ENCODE measurements around the gene CCDC138. TPM values are rescaled to one million over a fixed set of nuclear protein-coding genes. Genes with fewer than 3 reads are reported as not detected.

CCDC138 gene
- total RNA-seq, 1 experiment from 2014 or later: 4.3 TPM

DNA sequence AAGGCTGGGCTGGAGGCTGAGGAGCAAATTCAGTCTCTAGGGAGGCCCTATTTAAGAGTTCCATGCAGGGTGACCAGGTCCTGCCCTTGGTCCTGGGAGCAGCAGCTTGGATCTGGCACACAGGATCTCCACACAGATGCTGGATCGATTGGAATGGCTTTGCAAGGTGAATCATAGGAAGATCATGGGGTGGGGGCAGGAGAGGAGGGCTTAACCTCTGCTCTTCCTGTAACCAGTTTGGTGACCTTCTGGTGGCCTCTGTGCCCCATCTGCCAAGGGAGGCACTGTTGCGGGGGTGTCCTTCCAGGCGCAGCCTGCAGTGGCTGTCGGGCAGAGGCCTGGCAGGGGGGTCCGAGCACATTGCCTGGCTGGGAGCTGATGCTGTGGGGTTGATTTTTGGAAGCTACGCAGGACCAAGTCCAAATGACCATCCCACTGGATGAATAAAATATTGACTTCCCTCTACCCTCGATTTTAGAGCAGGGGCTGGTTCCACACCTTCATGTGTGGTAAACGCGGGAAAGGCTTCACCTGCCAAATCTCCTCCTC, 122.8 kb downstream of the CCDC138 start:
- Mint-ChIP-seq H3K36me3 (ENCODE audit: insufficient read depth, unreplicated experiment) (no peaks in the 10 kb centered on the region), H3K27ac (ENCODE audit: low read depth, unreplicated experiment) (no peak overlapping the region), H3K4me3 (ENCODE audit: unreplicated experiment) (no peak overlapping the region), H3K27me3 (ENCODE audit: insufficient read depth, unreplicated experiment) (peaks cover 13% of the 10 kb centered on the region), H3K4me1 (ENCODE audit: insufficient read depth, unreplicated experiment) (no peaks in the 10 kb centered on the region), H3K9me3 (ENCODE audit: unreplicated experiment) (no peaks in the 10 kb centered on the region)
- POLR2A ChIA-PET: no interaction called here
- DNase-seq (ENCODE audit: unreplicated experiment): no peak
- CTCF ChIA-PET: no interaction called here
- TF ChIP-seq, protein P1, sequence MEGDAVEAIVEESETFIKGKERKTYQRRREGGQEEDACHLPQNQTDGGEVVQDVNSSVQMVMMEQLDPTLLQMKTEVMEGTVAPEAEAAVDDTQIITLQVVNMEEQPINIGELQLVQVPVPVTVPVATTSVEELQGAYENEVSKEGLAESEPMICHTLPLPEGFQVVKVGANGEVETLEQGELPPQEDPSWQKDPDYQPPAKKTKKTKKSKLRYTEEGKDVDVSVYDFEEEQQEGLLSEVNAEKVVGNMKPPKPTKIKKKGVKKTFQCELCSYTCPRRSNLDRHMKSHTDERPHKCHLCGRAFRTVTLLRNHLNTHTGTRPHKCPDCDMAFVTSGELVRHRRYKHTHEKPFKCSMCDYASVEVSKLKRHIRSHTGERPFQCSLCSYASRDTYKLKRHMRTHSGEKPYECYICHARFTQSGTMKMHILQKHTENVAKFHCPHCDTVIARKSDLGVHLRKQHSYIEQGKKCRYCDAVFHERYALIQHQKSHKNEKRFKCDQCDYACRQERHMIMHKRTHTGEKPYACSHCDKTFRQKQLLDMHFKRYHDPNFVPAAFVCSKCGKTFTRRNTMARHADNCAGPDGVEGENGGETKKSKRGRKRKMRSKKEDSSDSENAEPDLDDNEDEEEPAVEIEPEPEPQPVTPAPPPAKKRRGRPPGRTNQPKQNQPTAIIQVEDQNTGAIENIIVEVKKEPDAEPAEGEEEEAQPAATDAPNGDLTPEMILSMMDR (IDR thresholded peaks at IDR 0.05; ENCODE audit: unreplicated experiment): no peak
- BruUV-seq (replicated peaks): no TSS peak
- intact Hi-C loops (cut with micrococcal nuclease): no loop called here

DNA sequence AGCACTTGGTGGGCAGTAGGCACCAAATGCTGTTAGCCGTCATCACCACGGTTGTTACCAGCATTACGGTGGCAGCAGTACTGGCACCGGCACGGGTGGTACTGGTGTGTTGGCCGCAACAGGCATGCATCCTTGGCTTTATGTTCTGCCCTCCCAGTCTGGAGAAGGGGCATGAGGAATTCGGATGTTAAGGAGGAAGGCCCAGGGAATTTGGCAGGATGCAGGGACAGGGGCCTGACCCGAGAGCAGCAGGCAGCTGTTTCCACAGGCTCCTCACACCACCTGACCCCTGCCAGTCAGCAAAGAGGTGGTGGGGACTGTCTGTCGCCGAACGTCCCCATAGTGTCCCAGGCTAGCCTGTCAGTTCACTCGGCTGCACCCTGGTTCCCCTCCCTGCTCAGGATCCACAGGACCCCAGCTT, 123.5 kb downstream of the CCDC138 start:
- no TSS peak for BruUV-seq (replicated peaks)
- H3K4me3 Mint-ChIP-seq (ENCODE audit: unreplicated experiment): no peak overlapping the region
- ChIA-PET POLR2A (no interaction called here), CTCF (no interaction called here)
- H3K36me3 Mint-ChIP-seq (ENCODE audit: insufficient read depth, unreplicated experiment): no peaks in the 10 kb centered on the region
- intact Hi-C loops (cut with micrococcal nuclease): no loop called here
- no peak for DNase-seq (ENCODE audit: unreplicated experiment)
- no peaks in the 10 kb centered on the region for H3K9me3 Mint-ChIP-seq (ENCODE audit: unreplicated experiment)
- H3K4me1 Mint-ChIP-seq (ENCODE audit: insufficient read depth, unreplicated experiment): no peaks in the 10 kb centered on the region
- TF ChIP-seq, protein P1 (IDR thresholded peaks at IDR 0.05; ENCODE audit: unreplicated experiment): no peak
- H3K27me3 Mint-ChIP-seq (ENCODE audit: insufficient read depth, unreplicated experiment): peaks cover 13% of the 10 kb centered on the region
- H3K27ac Mint-ChIP-seq (ENCODE audit: low read depth, unreplicated experiment): no peak overlapping the region

DNA sequence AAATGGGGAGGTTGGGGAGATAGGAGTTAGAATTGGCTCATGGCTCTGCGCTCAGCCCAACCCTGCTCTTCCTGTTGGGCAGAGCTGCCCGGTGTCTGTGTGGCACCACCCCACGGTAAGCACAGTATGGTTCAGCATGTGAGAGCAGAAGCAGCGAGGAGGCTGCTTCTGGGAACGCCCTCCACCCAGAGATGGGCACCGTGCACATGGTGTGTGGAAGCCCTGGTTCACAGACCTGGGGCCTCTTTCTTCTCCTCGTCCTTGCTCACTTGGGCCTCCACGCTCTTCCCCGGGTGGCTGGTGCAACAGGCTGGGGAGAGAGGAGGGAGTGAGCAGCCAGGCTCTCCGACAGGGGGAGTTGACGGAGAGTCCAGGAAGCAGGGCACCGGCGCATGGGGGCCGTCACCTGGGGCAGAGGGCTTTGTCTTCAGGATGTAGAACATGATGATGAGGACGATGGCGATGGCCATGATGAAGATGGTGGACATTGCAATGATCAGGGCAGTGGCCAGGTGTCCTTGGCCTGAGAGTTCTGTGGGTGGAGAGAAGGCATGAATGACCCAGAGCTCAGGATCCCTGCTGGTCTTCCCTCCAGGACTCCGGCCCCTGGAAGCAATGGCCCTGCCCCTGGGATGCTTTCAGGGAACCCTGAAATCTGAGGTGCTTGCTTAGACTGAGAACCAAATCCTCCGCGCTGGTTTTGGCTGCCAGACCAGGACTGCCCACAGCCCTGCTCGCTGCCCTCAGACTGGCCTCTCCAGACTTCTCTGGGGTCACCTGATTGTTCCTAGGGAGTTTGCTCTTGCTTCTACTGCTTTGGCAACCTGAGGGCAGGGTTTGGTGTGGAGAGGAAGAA, 124.2 kb downstream of the CCDC138 start:
- no peaks in the 10 kb centered on the region for H3K36me3 Mint-ChIP-seq (ENCODE audit: insufficient read depth, unreplicated experiment)

DNA sequence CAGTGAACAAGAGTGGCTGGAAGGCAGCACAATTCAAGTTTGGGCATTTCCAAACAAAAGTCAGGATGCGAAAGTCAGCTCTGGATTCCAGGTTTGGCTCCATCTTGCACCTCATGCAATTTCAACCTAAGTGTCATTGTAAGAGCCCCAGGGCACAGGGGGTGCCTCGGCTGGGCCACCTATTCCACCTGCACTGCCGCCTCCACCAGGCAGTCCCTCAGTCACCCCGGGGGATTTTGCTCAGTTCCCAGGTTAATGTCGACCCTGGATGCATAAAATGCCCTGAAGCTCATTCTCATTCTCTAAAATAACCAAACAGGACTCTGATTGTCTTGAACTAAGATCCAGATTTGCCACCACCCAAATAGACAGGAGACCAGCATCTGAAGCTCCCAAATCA, 124.8 kb downstream of the CCDC138 start:
- Mint-ChIP-seq H3K36me3 (ENCODE audit: insufficient read depth, unreplicated experiment) (no peaks in the 10 kb centered on the region), H3K9me3 (ENCODE audit: unreplicated experiment) (no peaks in the 10 kb centered on the region), H3K27me3 (ENCODE audit: insufficient read depth, unreplicated experiment) (peaks cover 13% of the 10 kb centered on the region), H3K4me1 (ENCODE audit: insufficient read depth, unreplicated experiment) (no peaks in the 10 kb centered on the region), H3K4me3 (ENCODE audit: unreplicated experiment) (no peak overlapping the region), H3K27ac (ENCODE audit: low read depth, unreplicated experiment) (no peak overlapping the region)
- intact Hi-C loops (cut with micrococcal nuclease): no loop called here
- CTCF ChIA-PET: no interaction called here
- no peak for DNase-seq (ENCODE audit: unreplicated experiment)
- POLR2A ChIA-PET: interaction anchor here (0.6 kb wide), 1 partner anchor 11 kb away, joined by 3 read pairs; no protein-coding TSS in a partner anchor
- no TSS peak for BruUV-seq (replicated peaks)
- TF ChIP-seq, protein P1 (IDR thresholded peaks at IDR 0.05; ENCODE audit: unreplicated experiment): no peak

More for the DNA sequence above, 124.2 kb downstream of the CCDC138 start:
- ChIA-PET POLR2A (interaction anchor here (0.6 kb wide), 1 partner anchor 11 kb away, joined by 3 read pairs; no protein-coding TSS in a partner anchor), CTCF (no interaction called here)
- intact Hi-C loops (cut with micrococcal nuclease): no loop called here
- H3K4me1 Mint-ChIP-seq (ENCODE audit: insufficient read depth, unreplicated experiment): no peaks in the 10 kb centered on the region
- DNase-seq (ENCODE audit: unreplicated experiment): no peak
- H3K9me3 Mint-ChIP-seq (ENCODE audit: unreplicated experiment): no peaks in the 10 kb centered on the region
- TF ChIP-seq, protein P1 (IDR thresholded peaks at IDR 0.05; ENCODE audit: unreplicated experiment): no peak
- H3K27ac Mint-ChIP-seq (ENCODE audit: low read depth, unreplicated experiment): no peak overlapping the region
- H3K4me3 Mint-ChIP-seq (ENCODE audit: unreplicated experiment): no peak overlapping the region
- BruUV-seq (replicated peaks): no TSS peak
- H3K27me3 Mint-ChIP-seq (ENCODE audit: insufficient read depth, unreplicated experiment): peaks cover 13% of the 10 kb centered on the region
